KMS-11 (cell line): Measurements from ENCODE around the gene XIRP1.

Experiments
- H2AFZ ChIP-seq: fragments of 200-600 bp; sonication (generic); 2 replicates; pipeline ENCODE4 v1.6.1; 2016; ENCODE audit warnings: antibody characterized with exemption, mixed run types, low read depth
- H3K27ac ChIP-seq: fragments of 200-600 bp; sonication (generic); 2 replicates; pipeline ENCODE4 v1.6.1; 2016; ENCODE audit warnings: mild to moderate bottlenecking, mixed run types
- H3K27me3 ChIP-seq: fragments of 200-600 bp; sonication (generic); 2 replicates; pipeline ENCODE4 v1.6.1; 2017; ENCODE audit warnings: mild to moderate bottlenecking, low read depth, mixed run types, moderate library complexity; ENCODE audit not compliant: insufficient read depth
- H3K36me3 ChIP-seq: fragments of 200-600 bp; sonication (generic); 2 replicates; pipeline ENCODE4 v1.6.1; 2017; ENCODE audit warnings: mild to moderate bottlenecking, mixed run types; ENCODE audit not compliant: insufficient read depth
- H3K4me1 ChIP-seq: fragments of 200-600 bp; sonication (generic); 2 replicates; pipeline ENCODE4 v1.6.1; 2016; ENCODE audit warnings: mild to moderate bottlenecking, low read depth, mixed run types; ENCODE audit not compliant: poor library complexity, severe bottlenecking
- H3K4me2 ChIP-seq: fragments of 200-600 bp; sonication (generic); 2 replicates; pipeline ENCODE4 v1.7.0; 2016; ENCODE audit warnings: mild to moderate bottlenecking, mixed run types
- H3K4me3 ChIP-seq: fragments of 200-600 bp; sonication (generic); IDR thresholded peaks from 2 replicates; pipeline ENCODE4 v1.6.1; 2017; ENCODE audit warnings: low read depth, low read length, mixed read lengths; ENCODE audit not compliant: insufficient read depth
- H3K79me2 ChIP-seq: fragments of 200-600 bp; sonication (generic); 2 replicates; pipeline ENCODE4 v1.6.1; 2016; ENCODE audit warnings: low read depth, mixed run types; ENCODE audit not compliant: insufficient read depth
- H3K9ac ChIP-seq: fragments of 200-600 bp; sonication (generic); 2 replicates; pipeline ENCODE4 v1.6.1; 2016; ENCODE audit warnings: mild to moderate bottlenecking, mixed run types
- H4K20me1 ChIP-seq: fragments of 200-600 bp; sonication (generic); 2 replicates; pipeline ENCODE4 v1.6.1; 2016; ENCODE audit warnings: mild to moderate bottlenecking, mixed run types; ENCODE audit not compliant: insufficient read depth
- CTCF ChIP-seq: fragments of 200-600 bp; sonication (generic); conservative IDR thresholded peaks from 2 replicates; pipeline ENCODE4 v1.6.1; 2017; ENCODE audit warnings: low read depth, mild to moderate bottlenecking, antibody characterized with exemption, low read length, moderate library complexity, mixed read lengths

Gene XIRP1

GRCh38 chr3:39150148-39150802 lies 42.1 kb downstream of the XIRP1 start:
- Histone ChIP-seq H3K4me3 (no peak overlapping the region), H4K20me1 (no peaks in the 10 kb centered on the region), H2AFZ (no peak overlapping the region), H3K79me2 (peaks cover 6% of the 10 kb centered on the region; the same call in 1 of the 2 replicates), H3K9ac (no peak overlapping the region), H3K27me3 (no peaks in the 10 kb centered on the region), H3K27ac (no peak overlapping the region), H3K4me1 (peaks cover 41% of the 10 kb centered on the region), H3K4me2 (peak overlapping the region; percentile 90; the same call in 1 of the 2 replicates), H3K36me3 (no peaks in the 10 kb centered on the region)
- TF ChIP-seq CTCF: no peak

GRCh38 chr3:39149498-39150147 lies 42.8 kb downstream of the XIRP1 start:
- H3K79me2 ChIP-seq: peaks cover 6% of the 10 kb centered on the region; the same call in 1 of the 2 replicates
- H3K4me2 ChIP-seq: no peak overlapping the region
- no peak overlapping the region for H3K9ac ChIP-seq
- TF ChIP-seq CTCF: no peak
- H3K27me3 ChIP-seq: no peaks in the 10 kb centered on the region
- no peaks in the 10 kb centered on the region for H3K36me3 ChIP-seq
- H2AFZ ChIP-seq: no peak overlapping the region
- peaks cover 41% of the 10 kb centered on the region for H3K4me1 ChIP-seq
- no peak overlapping the region for H3K27ac ChIP-seq
- H4K20me1 ChIP-seq: no peaks in the 10 kb centered on the region
- H3K4me3 ChIP-seq: no peak overlapping the region

- Histone ChIP-seq H3K27ac (no peak overlapping the region), H3K4me2 (no peak overlapping the region), H3K36me3 (no peaks in the 10 kb centered on the region), H3K4me1 (peaks cover 41% of the 10 kb centered on the region), H3K4me3 (no peak overlapping the region), H4K20me1 (no peaks in the 10 kb centered on the region), H3K9ac (no peak overlapping the region), H3K79me2 (peaks cover 6% of the 10 kb centered on the region; the same call in 1 of the 2 replicates), H3K27me3 (no peaks in the 10 kb centered on the region), H2AFZ (no peak overlapping the region)
- TF ChIP-seq CTCF: no peak
Measured at GRCh38 chr3:39149059-39149455, 43.3 kb downstream of the XIRP1 start.

GRCh38 chr3:39148435-39149058 lies 43.8 kb downstream of the XIRP1 start:
- H3K27me3 ChIP-seq: no peaks in the 10 kb centered on the region
- no peak overlapping the region for H2AFZ ChIP-seq
- no peaks in the 10 kb centered on the region for H4K20me1 ChIP-seq

More at GRCh38 chr3:39148435-39149058, 43.8 kb downstream of the XIRP1 start:
- H3K9ac ChIP-seq: no peak overlapping the region
- no peaks in the 10 kb centered on the region for H3K36me3 ChIP-seq
- H3K4me3 ChIP-seq: no peak overlapping the region
- H3K27ac ChIP-seq: no peak overlapping the region
- no peak for TF ChIP-seq CTCF
- peaks cover 6% of the 10 kb centered on the region; the same call in 1 of the 2 replicates for H3K79me2 ChIP-seq
- peak overlapping the region; percentile 36; the same call in 1 of the 2 replicates for H3K4me2 ChIP-seq
- peaks cover 41% of the 10 kb centered on the region for H3K4me1 ChIP-seq
